A549 (cell line): ENCODE data around the gene TDRD3. TPM values are rescaled to one million over a fixed set of nuclear protein-coding genes. Genes with fewer than 3 reads are reported as not detected.
A peak's percentile ranks its signal among the peaks of the same experiment; 100 is the strongest.
"Not testable (repeated sequence)": the region's sequence is repeated elsewhere in the genome, so short reads cannot be mapped to it uniquely, and the experiment has no call there.

Experiments
- ATAC-seq, 2 experiments: fragments of 200-7000 bp in 1 of 2; fragments of >200 bp in 1 of 2; cut with Nextera tagmentation in 1 of 2; cut with Tn5 transposase in 1 of 2; 3 replicates each; pipeline versions ENCODE4 v1.8.0 to v1.9.1; 2018 to 2020; ENCODE audit warnings: mild to moderate bottlenecking in 1 of 2, moderate library complexity in 1 of 2
- CTCF ChIA-PET: fragments of 300-600 bp; sonication (Branson Sonifier 250); formaldehyde crosslinking; extraction: SDS; loops from one replicate; lab custom pipeline; 2021; ENCODE audit warnings: antibody characterized with exemption, inconsistent platforms; lab: Yijun Ruan, JAX
- POLR2A ChIA-PET: fragments of 350-600 bp; formaldehyde crosslinking; extraction: SDS; loops from one replicate; lab custom pipeline; 2021; ENCODE audit warnings: antibody characterized with exemption, inconsistent platforms; lab: Yijun Ruan, JAX
- DNase-seq, 2 experiments: peaks; one replicate each; pipeline versions ENCODE4 v3.0.0 to v3.0.0-alpha.2; 2011 to 2016; ENCODE audit warnings: low read depth in 1 of 2, low spot score in 1 of 2
- FAIRE-seq: peaks from 2 replicates; lab custom pipeline; 2011; peaks lifted over from hg19 to GRCh38; lab: Jason Lieb, UNC
- H3K27ac ChIP-seq, 2 experiments: fragments of >200 bp; sonication (Bioruptor Twin); formaldehyde crosslinking; 3 replicates each; pipeline ENCODE4 v1.5.1; 2016 to 2017
- H3K4me1 ChIP-seq: fragments of >200 bp; sonication (Bioruptor Twin); formaldehyde crosslinking; 3 replicates; pipeline ENCODE4 v1.6.1; 2016
- H3K4me2 ChIP-seq: fragments of >200 bp; sonication (Bioruptor Twin); formaldehyde crosslinking; 3 replicates; pipeline ENCODE4 v1.6.1; 2016
- H3K4me3 ChIP-seq: fragments of >200 bp; sonication (Bioruptor Twin); formaldehyde crosslinking; 3 replicates; pipeline ENCODE4 v1.5.1; 2016
- H3K9me3 ChIP-seq: fragments of >200 bp; sonication (Bioruptor Twin); formaldehyde crosslinking; 3 replicates; pipeline ENCODE4 v1.6.1; 2016
- CBX2 ChIP-seq: fragments of 200-600 bp; sonication (generic); IDR thresholded peaks from 2 replicates; pipeline ENCODE4 v1.6.1; 2016; ENCODE audit warnings: low read depth, mild to moderate bottlenecking, borderline replicate concordance
- CBX8 ChIP-seq: fragments of 200-600 bp; sonication (generic); IDR thresholded peaks from 2 replicates; pipeline ENCODE4 v1.6.1; 2016
- CHD4 ChIP-seq: fragments of 200-600 bp; sonication (generic); IDR thresholded peaks from 2 replicates; pipeline ENCODE4 v1.6.1; 2016; ENCODE audit warnings: antibody characterized with exemption, mild to moderate bottlenecking, borderline replicate concordance
- ESRRA ChIP-seq: fragments of 150-350 bp; IDR thresholded peaks from 2 replicates; pipeline ENCODE4 v1.6.1; 2014; ENCODE audit warnings: mild to moderate bottlenecking, low read length, borderline replicate concordance
- GATA3 ChIP-seq: IDR thresholded peaks from 2 replicates; pipeline ENCODE4 v1.6.1; 2012; ENCODE audit warnings: borderline replicate concordance
- HOXA7 ChIP-seq: fragments of 250-450 bp; sonication (Bioruptor Pico); IDR thresholded peaks from 2 replicates; pipeline ENCODE4 v1.5.0; 2020; ENCODE audit warnings: mild to moderate bottlenecking, moderate library complexity
- KDM1A ChIP-seq: fragments of 200-600 bp; sonication (generic); IDR thresholded peaks from 2 replicates; pipeline ENCODE4 v1.6.1; 2016; ENCODE audit warnings: low read depth, mild to moderate bottlenecking
- KDM5A ChIP-seq: fragments of 200-600 bp; sonication (generic); IDR thresholded peaks from 2 replicates; pipeline ENCODE4 v1.6.1; 2016; ENCODE audit warnings: antibody characterized with exemption, mild to moderate bottlenecking
- MAFK ChIP-seq: fragments of 450-650 bp; IDR thresholded peaks from 2 replicates; pipeline ENCODE4 v1.6.1; 2014; ENCODE audit not compliant: partially characterized antibody
- MAX ChIP-seq: IDR thresholded peaks from 2 replicates; pipeline ENCODE4 v1.6.1; 2012
- MYC ChIP-seq: IDR thresholded peaks from 2 replicates; pipeline ENCODE4 v1.6.1; 2012; ENCODE audit warnings: mild to moderate bottlenecking, inconsistent platforms, low read length, improper control_type of control experiment, borderline replicate concordance
- PHF8 ChIP-seq: fragments of 200-600 bp; sonication (generic); IDR thresholded peaks from 2 replicates; pipeline ENCODE4 v1.6.1; 2016; ENCODE audit warnings: low read depth, mild to moderate bottlenecking, antibody characterized with exemption, moderate library complexity, borderline replicate concordance
- POLR2A ChIP-seq: IDR thresholded peaks from 2 replicates; pipeline ENCODE4 v1.6.1; 2012; ENCODE audit warnings: mild to moderate bottlenecking, low read length
- RAD21 ChIP-seq, 2 experiments: fragments of >200 bp in 1 of 2; sonication (Bioruptor Twin) in 1 of 2; formaldehyde crosslinking in 1 of 2; IDR thresholded peaks in 1 of 2; conservative IDR thresholded peaks in 1 of 2; 2 replicates in 1 of 2; 3 replicates in 1 of 2; pipeline ENCODE4 v1.6.1; 2012 to 2018; ENCODE audit warnings: inconsistent platforms in 1 of 2
- RFX5 ChIP-seq: fragments of 450-650 bp; IDR thresholded peaks from 2 replicates; pipeline ENCODE4 v1.7.1; 2014; ENCODE audit warnings: antibody characterized with exemption, mild to moderate bottlenecking, moderate library complexity
- SREBF2 ChIP-seq: fragments of 450-650 bp; IDR thresholded peaks from 2 replicates; pipeline ENCODE4 v1.6.1; 2014; ENCODE audit warnings: mild to moderate bottlenecking, moderate library complexity
- USF2 ChIP-seq: fragments of 450-650 bp; IDR thresholded peaks from 2 replicates; pipeline ENCODE4 v1.6.1; 2014; ENCODE audit warnings: antibody characterized with exemption
- ZC3H11A ChIP-seq: fragments of 450-650 bp; IDR thresholded peaks from 2 replicates; pipeline ENCODE4 v1.6.1; 2014; ENCODE audit warnings: antibody characterized with exemption, mild to moderate bottlenecking
- ZFP36 ChIP-seq: fragments of 450-650 bp; IDR thresholded peaks from 2 replicates; pipeline ENCODE4 v1.6.1; 2014; ENCODE audit warnings: borderline replicate concordance; ENCODE audit not compliant: partially characterized antibody
- ZSCAN20 ChIP-seq: fragments of 250-450 bp; sonication (Bioruptor Pico); IDR thresholded peaks from 2 replicates; pipeline ENCODE4 v1.8.0; 2022; ENCODE audit warnings: mild to moderate bottlenecking, moderate library complexity
- WGBS: methylation state at CpG from one replicate; pipeline ENCODE4 v1.1.6; 2017; ENCODE audit errors: missing lambda C conversion rate; 5-methylcytosine and 5-hydroxymethylcytosine counted together
- polyA plus RNA-seq, 4 experiments: library from polyadenylated mRNA; depleted of rRNA in 3 of 4; stranded (reverse); fragments of >200 nt; fragmentation: RNase III in 1 of 4; extraction: RNeasy Plus Mini Kit Qiagen cat#74134 plus additional on column Dnase treatment in 1 of 4; gene quantifications; 2 replicates in 3 of 4; 3 replicates in 1 of 4; pipeline ENCODE4 v1.2.3, GENCODE V29; 2011 to 2017

The TDRD3 gene
- polyA plus RNA-seq, 2 of the 4 experiments (the other 2 are of a cell fraction) = 5.7 to 11.8 TPM

GRCh38 chr13:60369242-60369641 is 27.8 kb upstream of the TDRD3 start:
- peak in 1 of 2 experiments; percentile 2 for DNase-seq
- TF ChIP-seq KDM1A (no peak), MAFK (no peak), MAX (no peak), ZC3H11A (no peak), PHF8 (no peak), ZFP36 (no peak), GATA3 (no peak), CHD4 (no peak)
- no peaks in the 10 kb centered on the region for H3K4me1 ChIP-seq
- POLR2A ChIA-PET = no interaction called here
- H3K27ac ChIP-seq = no peak overlapping the region
- peak; percentile 50 to 69; a peak in 2 of 6 replicates for ATAC-seq
- H3K4me3 ChIP-seq = no peak overlapping the region
- H3K9me3 ChIP-seq = no peaks in the 10 kb centered on the region
- FAIRE-seq = peak; percentile 7
- no peak overlapping the region for H3K4me2 ChIP-seq
- CTCF ChIA-PET = interaction anchor here (0.7 to 1.2 kb wide), 2 partner anchors 19 to 62 kb away, joined by 3 to 4 read pairs; no protein-coding TSS in a partner anchor

- Histone ChIP-seq H3K9me3 (no peaks in the 10 kb centered on the region), H3K27ac (no peak overlapping the region), H3K4me3 (no peak overlapping the region), H3K4me1 (no peaks in the 10 kb centered on the region), H3K4me2 (no peak overlapping the region)
- ChIA-PET CTCF (interaction anchor here (1.2 kb wide), 1 partner anchor 61 kb away, joined by 3 read pairs; no protein-coding TSS in a partner anchor), POLR2A (no interaction called here)
- FAIRE-seq (no peak), DNase-seq (no peak), ATAC-seq (no peak)
- TF ChIP-seq CBX2 (no peak), ZSCAN20 (CRISPR knock-in tag) (no peak), HOXA7 (CRISPR knock-in tag) (no peak), RFX5 (no peak), ESRRA (no peak), MYC (no peak)
- WGBS = 69% methylated on average over 7 of the region's 7 CpGs
Observed at GRCh38 chr13:60370343-60370742, 26.7 kb upstream of the TDRD3 start.

GRCh38 chr13:60372141-60372540 is 24.9 kb upstream of the TDRD3 start:
- CTCF ChIA-PET = no interaction called here

GRCh38 chr13:60379282-60379681 is 17.7 kb upstream of the TDRD3 start:
- WGBS = 42% methylated on average over 3 of the region's 3 CpGs
- ATAC-seq, POLR2A ChIA-PET, FAIRE-seq, CTCF ChIA-PET, H3K4me3 ChIP-seq, H3K4me1 ChIP-seq, H3K27ac ChIP-seq, H3K4me2 ChIP-seq, DNase-seq, H3K9me3 ChIP-seq: not testable (repeated sequence)

More at GRCh38 chr13:60372141-60372540, 24.9 kb upstream of the TDRD3 start:
- no peak for DNase-seq
- ATAC-seq = no peak
- no peak overlapping the region for H3K4me2 ChIP-seq
- H3K27ac ChIP-seq = no peak overlapping the region
- no peak overlapping the region for H3K4me3 ChIP-seq
- FAIRE-seq = no peak
- POLR2A ChIA-PET = no interaction called here
- WGBS = 56% methylated on average over 2 of the region's 2 CpGs
- H3K9me3 ChIP-seq = no peaks in the 10 kb centered on the region
- no peaks in the 10 kb centered on the region for H3K4me1 ChIP-seq
- TF ChIP-seq CBX8 (no peak), RAD21 (conservative IDR thresholded peaks at IDR 0.05 in 1 of 2, IDR thresholded peaks at IDR 0.05 in 1 of 2) (no peak)

- H3K4me3 ChIP-seq = no peak overlapping the region
- ATAC-seq (peak; percentile 68 to 86; a peak in 4 of 6 replicates), FAIRE-seq (no peak), DNase-seq (peak in 1 of 2 experiments; percentile 2)
- POLR2A ChIA-PET = no interaction called here
- 47% methylated on average over 3 of the region's 3 CpGs for WGBS
- CTCF ChIA-PET = no interaction called here
- TF ChIP-seq SREBF2 (no peak), GATA3 (no peak), KDM5A (no peak), POLR2A (no peak), PHF8 (no peak), USF2 (no peak)
- H3K4me1 ChIP-seq = no peaks in the 10 kb centered on the region
- H3K9me3 ChIP-seq = no peaks in the 10 kb centered on the region
- H3K27ac ChIP-seq = no peak overlapping the region
- H3K4me2 ChIP-seq = no peak overlapping the region
Observed at GRCh38 chr13:60379837-60380565, 17.0 kb upstream of the TDRD3 start.
